ENCODE data around the gene PTPRG.

PTPRG gene

GRCh38 chr3:62101488-62101887 lies 540.1 kb downstream of the PTPRG start:
- DNase-seq (ENCODE audit: low read depth), result peak; percentile 77
- H3K4me3 ChIP-seq (ENCODE audit: control insufficient read depth, low read depth, low read length), result no peak overlapping the region
- no peak for TF ChIP-seq CTCF (conservative IDR thresholded peaks at IDR 0.05; ENCODE audit: control insufficient read depth, insufficient read depth, low read depth, low read length)

GRCh38 chr3:62103531-62103930 lies 542.2 kb downstream of the PTPRG start:
- no peak for TF ChIP-seq CTCF (conservative IDR thresholded peaks at IDR 0.05; ENCODE audit: control insufficient read depth, insufficient read depth, low read depth, low read length)
- DNase-seq (ENCODE audit: low read depth), result no peak
- no peak overlapping the region for H3K4me3 ChIP-seq (ENCODE audit: control insufficient read depth, low read depth, low read length)

- H3K4me3 ChIP-seq (ENCODE audit: control insufficient read depth, low read depth, low read length), result no peak overlapping the region
- peak; percentile 37 for TF ChIP-seq CTCF (conservative IDR thresholded peaks at IDR 0.05; ENCODE audit: control insufficient read depth, insufficient read depth, low read depth, low read length)
- DNase-seq (ENCODE audit: low read depth), result peak; percentile 98
Observed at GRCh38 chr3:62109534-62109933, 548.2 kb downstream of the PTPRG start.

GRCh38 chr3:62110443-62111225 lies 549.3 kb downstream of the PTPRG start:
- no peak for TF ChIP-seq CTCF (conservative IDR thresholded peaks at IDR 0.05; ENCODE audit: control insufficient read depth, insufficient read depth, low read depth, low read length)
- no peak overlapping the region for H3K4me3 ChIP-seq (ENCODE audit: control insufficient read depth, low read depth, low read length)
- no peak for DNase-seq (ENCODE audit: low read depth)

GRCh38 chr3:62113092-62113491 lies 551.7 kb downstream of the PTPRG start:
- no peak for DNase-seq (ENCODE audit: low read depth)
- H3K4me3 ChIP-seq (ENCODE audit: control insufficient read depth, low read depth, low read length), result no peak overlapping the region
- no peak for TF ChIP-seq CTCF (conservative IDR thresholded peaks at IDR 0.05; ENCODE audit: control insufficient read depth, insufficient read depth, low read depth, low read length)

GRCh38 chr3:62114763-62115162 lies 553.4 kb downstream of the PTPRG start:
- TF ChIP-seq CTCF (conservative IDR thresholded peaks at IDR 0.05; ENCODE audit: control insufficient read depth, insufficient read depth, low read depth, low read length), result no peak
- no peak for DNase-seq (ENCODE audit: low read depth)
- H3K4me3 ChIP-seq (ENCODE audit: control insufficient read depth, low read depth, low read length), result no peak overlapping the region
